ENCODE data around the gene ZNF44.
"Not testable (repeated sequence)": the region's sequence is repeated elsewhere in the genome, so short reads cannot be mapped to it uniquely, and the experiment has no call there.

The ZNF44 gene

GRCh38 chr19:12294249-12295158, at the start of gene ZNF44:
Gene ZNF44, minus strand, starts transcription at chr19:12294883. Its CDS starts 189 bp downstream, at chr19:12294694.
- DNase-seq (ENCODE audit: low spot score): peak; percentile 88

GRCh38 chr19:12333162-12334159, 38.8 kb upstream of the ZNF44 start, which contains the start of gene ZNF563:
Gene ZNF563, minus strand, starts transcription at chr19:12333633. Its CDS starts 151 bp downstream, at chr19:12333482.
- peak; percentile 83 for DNase-seq (ENCODE audit: low spot score)

DNA sequence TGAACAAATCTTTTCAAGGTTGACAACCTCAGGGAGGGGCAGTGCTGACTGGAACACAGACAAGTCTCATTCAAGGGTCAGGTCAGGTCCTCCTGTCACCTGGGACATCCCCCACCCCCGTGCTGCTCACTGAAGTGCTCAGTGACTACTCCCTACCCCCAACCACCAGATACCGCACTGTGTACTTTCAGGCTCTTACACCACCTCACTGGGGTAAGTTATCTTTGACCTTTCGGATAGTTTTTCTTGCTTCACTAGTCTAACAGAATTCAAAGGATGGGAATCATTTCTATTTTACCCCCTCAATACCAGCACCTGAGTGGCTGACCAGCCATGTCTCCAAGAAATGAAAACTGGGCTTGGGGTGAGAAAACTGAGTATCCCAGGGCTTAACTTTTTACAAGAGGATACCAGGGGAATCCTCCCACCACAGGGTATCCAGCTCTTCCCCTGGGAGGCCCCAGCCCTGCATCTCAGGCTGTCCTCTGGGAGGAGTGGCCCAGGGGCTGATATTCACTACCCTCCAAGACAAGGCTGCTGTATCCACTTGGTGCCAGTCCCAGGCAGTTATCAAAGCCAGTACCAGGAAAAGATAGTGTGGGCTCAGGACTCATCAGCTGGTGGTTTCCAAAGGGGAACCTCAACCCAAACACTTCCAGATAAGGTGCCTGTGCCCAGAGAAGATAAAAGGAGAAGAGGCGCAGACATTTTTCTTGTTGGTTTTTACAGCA, 36.7 kb upstream of the ZNF44 start:
- DNase-seq (ENCODE audit: low spot score): peak; percentile 60

DNA sequence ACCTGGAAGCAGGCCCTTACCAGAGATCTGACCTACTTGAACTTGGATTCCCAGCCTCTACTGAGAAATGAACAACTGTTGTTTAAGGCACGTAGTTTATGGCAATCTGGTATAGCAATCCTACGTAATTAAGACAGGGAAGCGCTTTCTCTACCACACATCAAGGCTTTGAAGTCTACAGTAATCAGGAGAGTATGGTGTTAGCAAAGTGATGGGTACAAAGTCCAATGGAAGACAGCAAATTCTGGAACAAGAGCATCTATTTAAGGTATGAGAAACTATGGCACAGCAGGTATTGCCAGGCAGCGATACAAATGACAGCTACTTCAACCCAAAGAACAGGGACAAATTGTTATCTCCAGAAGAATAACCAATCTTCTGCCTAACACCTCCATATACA, 35.7 kb upstream of the ZNF44 start:
- DNase-seq (ENCODE audit: low spot score): no peak

GRCh38 chr19:12325690-12326089, 31.0 kb upstream of the ZNF44 start:
- DNase-seq (ENCODE audit: low spot score): no peak

DNA sequence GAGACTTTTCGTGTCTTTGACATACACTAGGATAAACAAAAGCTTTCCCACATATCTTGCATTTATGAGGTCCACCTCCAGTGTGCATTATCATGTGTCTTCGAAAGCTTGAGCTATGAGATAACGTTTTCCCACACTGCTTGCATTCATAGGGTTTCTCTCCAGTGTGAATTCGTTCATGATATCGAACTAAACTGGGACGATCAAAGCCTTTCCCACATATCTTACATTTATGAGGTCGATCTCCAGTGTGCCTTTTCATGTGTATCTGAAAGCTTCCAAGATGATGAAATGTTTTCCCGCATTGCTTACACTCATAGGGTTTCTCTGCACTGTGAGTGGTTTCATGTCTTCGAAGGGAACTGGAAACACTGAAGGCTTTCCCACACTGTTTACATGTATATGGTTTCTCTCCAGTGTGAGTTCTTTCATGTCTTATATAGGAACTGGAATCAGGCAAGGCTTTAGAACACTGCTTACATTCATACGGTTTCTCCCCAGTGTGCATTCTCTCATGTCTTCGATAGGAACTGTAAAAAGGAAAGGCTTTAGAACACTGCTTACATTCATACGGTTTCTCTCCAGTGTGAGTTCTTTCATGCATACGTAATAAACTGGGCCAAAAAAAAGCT, 24.2 kb upstream of the ZNF44 start:
- no peak for DNase-seq (ENCODE audit: low spot score)

- DNase-seq (ENCODE audit: low spot score): no peak
These were observed 19.9 kb upstream of the ZNF44 start for GRCh38 chr19:12314553-12314952.

DNA sequence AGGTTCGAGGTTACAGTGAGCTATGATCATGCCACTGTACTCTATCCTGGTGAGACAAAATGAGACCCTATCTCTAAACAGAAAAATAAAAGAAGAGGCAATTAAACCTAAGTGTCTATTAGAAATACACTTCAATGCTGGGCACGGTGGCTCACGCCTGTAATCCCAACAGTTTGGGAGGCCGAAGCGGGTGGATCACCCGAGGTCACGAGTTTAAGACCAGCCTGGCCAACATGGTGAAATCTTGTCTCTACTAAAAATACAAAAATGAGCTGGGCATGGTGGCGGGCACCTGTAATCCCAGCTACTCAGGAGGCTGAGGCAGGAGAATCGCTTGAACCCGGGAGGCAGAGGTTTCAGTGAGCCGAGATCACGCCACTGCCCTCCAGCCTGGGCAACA, 14.2 kb upstream of the ZNF44 start:
- not testable (repeated sequence) for DNase-seq (ENCODE audit: low spot score)

DNA sequence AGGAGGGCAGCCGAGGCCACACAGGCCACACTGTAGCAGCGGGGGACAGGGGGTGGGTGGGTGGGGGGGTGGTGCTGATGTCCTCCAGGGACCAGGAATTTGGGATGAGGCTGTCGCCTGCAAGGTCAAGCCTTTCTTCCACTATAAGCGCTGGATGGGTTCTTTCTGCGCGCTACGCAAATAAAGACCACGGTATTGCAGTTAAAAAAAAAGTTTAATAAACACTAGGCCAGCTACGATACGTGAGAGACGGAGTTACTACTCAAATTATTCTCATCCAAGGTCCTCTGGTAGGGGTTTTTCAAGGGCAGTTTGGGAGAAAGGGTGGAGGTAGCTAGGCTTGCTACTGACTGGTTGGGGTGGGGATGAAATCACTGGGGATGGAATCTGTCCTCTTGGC, 508 bp upstream of the ZNF44 start:
- no peak for DNase-seq (ENCODE audit: low spot score)

- peak; percentile 69 for DNase-seq (ENCODE audit: low spot score)
These were observed 870 bp downstream of the ZNF44 start for GRCh38 chr19:12293777-12294248.

GRCh38 chr19:12289790-12290065, 5.0 kb downstream of the ZNF44 start:
- DNase-seq (ENCODE audit: low spot score): no peak

GRCh38 chr19:12287958-12288500, 6.7 kb downstream of the ZNF44 start:
- DNase-seq (ENCODE audit: low spot score): no peak

- DNase-seq (ENCODE audit: low spot score): no peak
These were observed 10.1 kb downstream of the ZNF44 start for GRCh38 chr19:12284631-12285030.

GRCh38 chr19:12284226-12284625, 10.5 kb downstream of the ZNF44 start:
- DNase-seq (ENCODE audit: low spot score): no peak

DNA sequence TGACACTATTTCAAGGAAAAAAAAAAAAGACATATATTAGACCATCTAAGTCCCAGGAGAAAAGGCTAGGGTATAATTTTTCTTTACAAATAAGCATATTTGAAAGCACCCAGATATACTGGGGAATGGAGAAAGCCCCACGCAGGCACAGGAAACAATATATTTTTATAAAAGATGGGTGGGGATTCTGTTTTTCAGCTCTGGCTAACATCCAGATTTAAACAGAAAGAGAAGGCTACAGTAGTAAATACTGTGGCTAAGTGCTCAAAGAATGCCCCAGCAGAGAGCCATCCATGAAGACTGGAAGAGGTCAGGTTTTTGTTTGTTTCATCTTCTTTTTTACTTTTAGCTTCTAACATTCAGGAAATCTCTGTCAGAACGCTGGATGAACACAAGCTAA, 16.0 kb downstream of the ZNF44 start:
- DNase-seq (ENCODE audit: low spot score): no peak

GRCh38 chr19:12272980-12273901, 21.4 kb downstream of the ZNF44 start:
- no peak for DNase-seq (ENCODE audit: low spot score)

DNA sequence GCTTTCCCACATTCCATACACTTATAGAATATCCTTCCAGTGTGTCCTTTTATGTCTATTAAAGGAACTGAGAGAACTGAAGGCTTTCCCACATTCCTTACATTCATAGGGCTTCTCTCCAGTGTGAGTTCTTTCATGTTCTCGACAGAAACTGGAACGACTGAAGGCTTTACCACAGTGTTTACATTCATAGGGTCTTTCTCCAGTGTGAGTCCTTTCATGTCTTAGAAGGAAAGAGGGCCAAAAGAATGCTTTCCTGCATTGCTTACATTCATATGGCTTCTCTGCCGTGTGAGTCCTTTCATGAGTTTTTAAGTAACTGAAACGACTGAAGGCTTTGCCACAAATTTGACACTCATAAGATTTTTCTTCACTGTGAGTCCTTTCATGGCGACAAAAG, 22.3 kb downstream of the ZNF44 start:
- DNase-seq (ENCODE audit: low spot score): no peak

- DNase-seq (ENCODE audit: low spot score): no peak
These were observed 23.8 kb downstream of the ZNF44 start for GRCh38 chr19:12270854-12271253.

DNA sequence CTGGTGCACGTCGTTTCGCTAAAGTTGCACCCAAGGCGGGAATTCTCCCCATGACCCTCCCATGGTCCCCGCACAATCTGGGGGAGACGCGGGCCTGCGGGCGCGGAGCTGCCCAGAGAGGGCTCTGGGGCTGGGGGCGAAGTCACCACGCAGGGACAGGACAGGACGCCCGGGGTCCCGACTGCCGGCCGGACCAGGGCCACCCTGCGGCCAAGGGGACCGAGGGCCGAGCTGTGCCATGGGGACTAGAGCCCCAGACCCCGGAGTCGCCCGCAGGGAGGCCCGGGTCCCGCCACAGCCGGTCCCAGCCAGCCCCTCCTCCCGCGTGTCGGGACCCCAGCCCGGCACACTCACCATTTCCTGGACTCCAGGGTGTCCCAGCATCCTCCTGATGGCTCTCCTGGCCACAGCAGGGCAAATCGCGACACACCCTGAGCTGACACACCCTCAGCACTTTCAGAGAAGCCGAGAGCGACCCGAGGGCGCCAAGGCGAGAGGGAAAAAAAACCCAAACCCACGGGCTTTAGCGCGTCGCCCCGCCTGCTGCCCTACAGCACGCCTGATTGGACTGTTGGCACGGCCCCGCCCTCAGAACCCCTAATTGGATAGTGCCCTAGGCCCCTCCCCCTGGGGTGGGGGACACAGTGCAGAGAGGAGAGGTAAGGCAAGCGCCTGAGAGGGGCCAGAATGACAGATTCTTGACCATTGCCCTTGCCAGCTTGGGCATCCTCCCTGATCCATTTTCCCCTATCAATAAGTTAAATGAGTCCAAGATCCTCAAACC, 28.6 kb downstream of the ZNF44 start:
- no peak for DNase-seq (ENCODE audit: low spot score)
